HUES48 (cell line): Measurements from ENCODE around the gene LCE2B.
"Not testable (repeated sequence)": the region's sequence is repeated elsewhere in the genome, so short reads cannot be mapped to it uniquely, and the experiment has no call there.

Source experiments
- H3K27ac ChIP-seq: one replicate; pipeline ENCODE4 v1.7.0; 2013; ENCODE audit warnings: low read depth, low read length, inconsistent platforms
- H3K27me3 ChIP-seq: 2 replicates; pipeline ENCODE4 v1.6.1; 2013; ENCODE audit warnings: mild to moderate bottlenecking, low read length; ENCODE audit not compliant: control insufficient read depth, insufficient read depth
- H3K36me3 ChIP-seq: 2 replicates; pipeline ENCODE4 v1.6.1; 2013; ENCODE audit warnings: low read length; ENCODE audit not compliant: control insufficient read depth, insufficient read depth
- H3K4me1 ChIP-seq: 2 replicates; pipeline ENCODE4 v1.6.1; 2013; ENCODE audit warnings: mild to moderate bottlenecking, low read length; ENCODE audit not compliant: control insufficient read depth, insufficient read depth
- H3K4me3 ChIP-seq: 2 replicates; pipeline ENCODE4 v1.5.1; 2013; ENCODE audit warnings: mild to moderate bottlenecking, low read depth, low read length
- H3K9ac ChIP-seq: 2 replicates; pipeline ENCODE4 v1.6.1; 2013; ENCODE audit warnings: mild to moderate bottlenecking, low read depth, low read length, moderate library complexity
- H3K9me3 ChIP-seq: 2 replicates; pipeline ENCODE4 v1.6.1; 2013; ENCODE audit warnings: low read length; ENCODE audit not compliant: control insufficient read depth, insufficient read depth

Gene LCE2B

GRCh38 chr1:152685823-152686222 lies at the start of gene LCE2B:
TSS of gene LCE2B (plus strand) at chr1:152686123. CDS start at chr1:152686844, 721 bp downstream.
- not testable (repeated sequence) for H3K27ac ChIP-seq, H3K4me1 ChIP-seq, H3K4me3 ChIP-seq, H3K36me3 ChIP-seq, H3K9ac ChIP-seq, H3K27me3 ChIP-seq
- H3K9me3 ChIP-seq: peaks cover 69% of the 10 kb centered on the region

GRCh38 chr1:152640351-152640750 lies 45.6 kb upstream of the LCE2B start:
- H3K27me3 ChIP-seq: no peaks in the 10 kb centered on the region

GRCh38 chr1:152643945-152644344 lies 42.0 kb upstream of the LCE2B start:
- H3K9ac ChIP-seq: no peak overlapping the region
- peaks cover 96% of the 10 kb centered on the region for H3K9me3 ChIP-seq
- no peak overlapping the region for H3K27ac ChIP-seq

More at GRCh38 chr1:152640351-152640750, 45.6 kb upstream of the LCE2B start:
- H3K27ac ChIP-seq: no peak overlapping the region
- H3K4me1 ChIP-seq: no peaks in the 10 kb centered on the region
- H3K36me3 ChIP-seq: no peaks in the 10 kb centered on the region
- H3K4me3 ChIP-seq: no peak overlapping the region
- no peak overlapping the region for H3K9ac ChIP-seq
- H3K9me3 ChIP-seq: peaks cover 94% of the 10 kb centered on the region

GRCh38 chr1:152645146-152645545 lies 40.8 kb upstream of the LCE2B start:
- Histone ChIP-seq H3K4me3 (no peak overlapping the region; the same call in 1 of the 2 replicates), H3K36me3 (no peaks in the 10 kb centered on the region), H3K9ac (no peak overlapping the region), H3K27me3 (no peaks in the 10 kb centered on the region), H3K9me3 (peaks cover 95% of the 10 kb centered on the region), H3K4me1 (no peaks in the 10 kb centered on the region), H3K27ac (no peak overlapping the region)

More at GRCh38 chr1:152643945-152644344, 42.0 kb upstream of the LCE2B start:
- H3K36me3 ChIP-seq: no peaks in the 10 kb centered on the region
- no peak overlapping the region for H3K4me3 ChIP-seq
- no peaks in the 10 kb centered on the region for H3K27me3 ChIP-seq
- no peaks in the 10 kb centered on the region for H3K4me1 ChIP-seq

GRCh38 chr1:152646656-152647055 lies 39.3 kb upstream of the LCE2B start:
- Histone ChIP-seq H3K4me1 (no peaks in the 10 kb centered on the region), H3K4me3 (no peak overlapping the region), H3K36me3 (no peaks in the 10 kb centered on the region), H3K27me3 (no peaks in the 10 kb centered on the region), H3K9ac (no peak overlapping the region), H3K9me3 (peaks cover 94% of the 10 kb centered on the region), H3K27ac (no peak overlapping the region)

GRCh38 chr1:152654110-152654509 lies 31.8 kb upstream of the LCE2B start:
- Histone ChIP-seq H3K9me3 (peaks cover 91% of the 10 kb centered on the region), H3K36me3 (no peaks in the 10 kb centered on the region), H3K9ac (no peak overlapping the region), H3K4me1 (no peaks in the 10 kb centered on the region), H3K27ac (no peak overlapping the region), H3K27me3 (no peaks in the 10 kb centered on the region), H3K4me3 (no peak overlapping the region)

- H3K4me3 ChIP-seq: no peak overlapping the region
- peaks cover 92% of the 10 kb centered on the region for H3K9me3 ChIP-seq
- no peaks in the 10 kb centered on the region for H3K36me3 ChIP-seq
- no peaks in the 10 kb centered on the region for H3K4me1 ChIP-seq
- H3K9ac ChIP-seq: no peak overlapping the region
- no peak overlapping the region for H3K27ac ChIP-seq
- no peaks in the 10 kb centered on the region for H3K27me3 ChIP-seq
Observed at GRCh38 chr1:152656459-152656858, 29.5 kb upstream of the LCE2B start.

GRCh38 chr1:152657677-152658076 lies 28.2 kb upstream of the LCE2B start:
- Histone ChIP-seq H3K9ac (no peak overlapping the region), H3K4me3 (no peak overlapping the region), H3K9me3 (peaks cover 94% of the 10 kb centered on the region), H3K27me3 (no peaks in the 10 kb centered on the region), H3K27ac (no peak overlapping the region), H3K36me3 (no peaks in the 10 kb centered on the region), H3K4me1 (no peaks in the 10 kb centered on the region)

- Histone ChIP-seq H3K9me3 (peaks cover 95% of the 10 kb centered on the region), H3K27me3 (no peaks in the 10 kb centered on the region), H3K9ac (no peak overlapping the region), H3K4me1 (no peaks in the 10 kb centered on the region), H3K4me3 (no peak overlapping the region), H3K27ac (no peak overlapping the region), H3K36me3 (no peaks in the 10 kb centered on the region)
Observed at GRCh38 chr1:152658649-152659048, 27.3 kb upstream of the LCE2B start.

- Histone ChIP-seq H3K4me3 (no peak within 1 kb of the TSS), H3K4me1 (no peaks in the 10 kb centered on the region), H3K9ac (no peak within 1 kb of the TSS), H3K27me3 (no peaks in the 10 kb centered on the region), H3K27ac (no peak within 1 kb of the TSS), H3K36me3 (no peaks in the 10 kb centered on the region), H3K9me3 (peaks cover 95% of the 10 kb centered on the region)
Observed at GRCh38 chr1:152663098-152663497, 22.8 kb upstream of the LCE2B start, which contains the start of gene LCE2D. TSS of gene LCE2D (plus strand) at chr1:152663380. CDS start at chr1:152664106, 726 bp downstream.

- not testable (repeated sequence) for H3K4me3 ChIP-seq, H3K27ac ChIP-seq, H3K4me1 ChIP-seq, H3K27me3 ChIP-seq, H3K36me3 ChIP-seq, H3K9ac ChIP-seq
- peaks cover 92% of the 10 kb centered on the region for H3K9me3 ChIP-seq
Observed at GRCh38 chr1:152666171-152666570, 19.8 kb upstream of the LCE2B start.

GRCh38 chr1:152667648-152668047 lies 18.3 kb upstream of the LCE2B start:
- no peak overlapping the region for H3K9ac ChIP-seq
- no peak overlapping the region for H3K27ac ChIP-seq
- H3K4me3 ChIP-seq: no peak overlapping the region
- peaks cover 89% of the 10 kb centered on the region for H3K9me3 ChIP-seq
- H3K4me1 ChIP-seq: no peaks in the 10 kb centered on the region
- no peaks in the 10 kb centered on the region for H3K36me3 ChIP-seq
- no peaks in the 10 kb centered on the region for H3K27me3 ChIP-seq
